ENCODE measurements around the gene MAU2.

MAU2 gene

DNA sequence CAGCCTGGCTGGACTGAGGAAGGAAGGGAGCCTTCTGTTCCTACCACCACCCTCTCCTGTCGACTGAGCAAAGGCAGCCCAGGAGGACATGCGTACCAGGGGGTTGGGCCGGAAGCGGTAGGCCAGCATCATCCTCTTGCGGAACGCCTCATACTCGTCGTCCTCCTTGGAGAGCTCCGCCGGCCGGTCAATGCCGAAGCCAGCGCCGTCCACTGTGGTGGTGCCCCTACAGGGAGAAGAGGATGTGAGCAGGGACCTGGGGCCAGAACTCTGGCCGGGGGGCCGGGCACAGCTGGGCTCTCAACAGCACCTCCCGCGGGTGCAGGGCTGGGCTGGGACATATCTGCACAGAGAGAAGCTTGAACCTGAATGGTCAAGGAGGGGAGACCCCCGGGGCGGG lies 43.8 kb upstream of the MAU2 start:
- ChIA-PET POLR2A (no interaction called here), CTCF (no interaction called here)
- TF ChIP-seq, protein P1, sequence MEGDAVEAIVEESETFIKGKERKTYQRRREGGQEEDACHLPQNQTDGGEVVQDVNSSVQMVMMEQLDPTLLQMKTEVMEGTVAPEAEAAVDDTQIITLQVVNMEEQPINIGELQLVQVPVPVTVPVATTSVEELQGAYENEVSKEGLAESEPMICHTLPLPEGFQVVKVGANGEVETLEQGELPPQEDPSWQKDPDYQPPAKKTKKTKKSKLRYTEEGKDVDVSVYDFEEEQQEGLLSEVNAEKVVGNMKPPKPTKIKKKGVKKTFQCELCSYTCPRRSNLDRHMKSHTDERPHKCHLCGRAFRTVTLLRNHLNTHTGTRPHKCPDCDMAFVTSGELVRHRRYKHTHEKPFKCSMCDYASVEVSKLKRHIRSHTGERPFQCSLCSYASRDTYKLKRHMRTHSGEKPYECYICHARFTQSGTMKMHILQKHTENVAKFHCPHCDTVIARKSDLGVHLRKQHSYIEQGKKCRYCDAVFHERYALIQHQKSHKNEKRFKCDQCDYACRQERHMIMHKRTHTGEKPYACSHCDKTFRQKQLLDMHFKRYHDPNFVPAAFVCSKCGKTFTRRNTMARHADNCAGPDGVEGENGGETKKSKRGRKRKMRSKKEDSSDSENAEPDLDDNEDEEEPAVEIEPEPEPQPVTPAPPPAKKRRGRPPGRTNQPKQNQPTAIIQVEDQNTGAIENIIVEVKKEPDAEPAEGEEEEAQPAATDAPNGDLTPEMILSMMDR (IDR thresholded peaks at IDR 0.05; ENCODE audit: control extremely low read depth, extremely low read depth, low read depth, missing control alignments) = no peak
- DNase-seq (ENCODE audit: extremely low spot score) = no peak

GRCh38 chr19:19278315-19278714 lies 42.3 kb upstream of the MAU2 start:
- ChIA-PET POLR2A (no interaction called here), CTCF (no interaction called here)
- TF ChIP-seq, protein P1 (IDR thresholded peaks at IDR 0.05; ENCODE audit: control extremely low read depth, extremely low read depth, low read depth, missing control alignments) = no peak
- no peak for DNase-seq (ENCODE audit: extremely low spot score)

DNA sequence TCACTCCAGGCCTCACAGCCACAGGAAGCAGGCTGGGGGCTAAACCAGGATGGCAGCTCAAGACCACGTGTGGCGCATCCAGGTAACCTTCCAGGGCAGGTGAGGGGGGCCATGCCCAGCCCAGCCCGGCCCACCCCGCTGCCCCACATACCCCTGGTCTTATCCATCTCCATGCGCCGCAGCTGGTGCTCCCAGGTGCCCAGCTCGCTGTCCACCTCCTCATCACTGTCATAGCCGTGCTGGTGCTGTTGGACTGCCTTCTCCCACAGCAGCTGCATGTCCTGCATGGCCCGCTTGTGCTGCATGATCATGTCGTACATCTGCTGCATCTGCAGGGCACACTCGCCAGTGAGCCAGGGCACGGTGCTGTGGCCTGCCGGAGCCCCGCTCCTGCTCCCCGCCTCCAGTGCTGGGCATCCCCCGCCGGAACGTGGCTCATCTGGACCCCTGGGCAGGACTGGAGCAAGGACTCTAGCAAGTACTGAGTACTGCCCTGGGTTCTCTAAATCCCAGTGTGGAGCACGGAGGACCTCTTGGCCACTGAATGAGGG lies 41.5 kb upstream of the MAU2 start:
- TF ChIP-seq, protein P1 (IDR thresholded peaks at IDR 0.05; ENCODE audit: control extremely low read depth, extremely low read depth, low read depth, missing control alignments) = no peak
- DNase-seq (ENCODE audit: extremely low spot score) = no peak
- ChIA-PET CTCF (no interaction called here), POLR2A (no interaction called here)

GRCh38 chr19:19279853-19280252 lies 40.8 kb upstream of the MAU2 start:
- TF ChIP-seq, protein P1 (IDR thresholded peaks at IDR 0.05; ENCODE audit: control extremely low read depth, extremely low read depth, low read depth, missing control alignments) = no peak
- POLR2A ChIA-PET = no interaction called here
- DNase-seq (ENCODE audit: extremely low spot score) = no peak
- CTCF ChIA-PET = no interaction called here

DNA sequence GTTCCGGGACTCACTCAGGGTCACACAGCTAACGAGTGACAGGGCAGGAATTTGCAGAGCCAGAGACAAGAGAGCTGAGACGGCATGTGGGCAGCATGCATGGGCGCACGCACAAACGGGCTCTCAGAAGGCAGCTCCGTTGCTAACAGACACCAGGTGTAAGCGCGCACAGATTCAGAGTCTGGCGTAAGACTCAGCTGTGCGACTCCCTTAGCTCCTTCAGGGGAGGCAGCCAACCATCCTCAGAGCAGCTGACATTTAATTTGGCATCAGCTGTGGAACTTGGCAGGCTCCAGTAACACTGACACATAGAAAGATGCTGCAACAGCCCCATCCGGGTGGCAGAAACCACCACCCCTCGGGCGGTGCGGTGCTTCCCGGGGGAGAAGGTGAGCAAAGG lies 40.1 kb upstream of the MAU2 start:
- POLR2A ChIA-PET = no interaction called here
- CTCF ChIA-PET = no interaction called here
- no peak for DNase-seq (ENCODE audit: extremely low spot score)
- TF ChIP-seq, protein P1 (IDR thresholded peaks at IDR 0.05; ENCODE audit: control extremely low read depth, extremely low read depth, low read depth, missing control alignments) = no peak

DNA sequence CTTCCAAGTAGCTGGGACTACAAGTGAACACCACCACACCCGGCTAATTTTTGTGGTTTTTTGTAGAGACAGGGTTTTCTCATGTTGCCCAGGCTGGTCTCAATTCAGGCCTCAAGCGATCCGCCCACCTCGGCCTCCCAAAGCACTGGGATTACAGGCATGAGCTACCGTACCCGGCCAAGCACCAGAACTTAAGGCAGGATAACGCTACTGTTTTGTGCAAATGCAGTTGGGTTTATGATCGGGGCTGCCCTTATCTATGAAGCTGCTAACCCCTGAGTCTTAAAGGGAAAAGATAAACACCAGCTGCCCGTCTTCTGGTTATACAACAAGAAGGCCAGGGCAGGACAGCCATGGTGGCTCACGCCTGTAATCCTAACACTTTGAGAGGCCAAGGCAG lies 34.9 kb upstream of the MAU2 start:
- ChIA-PET CTCF (no interaction called here), POLR2A (no interaction called here)
- DNase-seq (ENCODE audit: extremely low spot score) = no peak
- TF ChIP-seq, protein P1 (IDR thresholded peaks at IDR 0.05; ENCODE audit: control extremely low read depth, extremely low read depth, low read depth, missing control alignments) = no peak

- TF ChIP-seq, protein P1 (IDR thresholded peaks at IDR 0.05; ENCODE audit: control extremely low read depth, extremely low read depth, low read depth, missing control alignments) = no peak
- POLR2A ChIA-PET = no interaction called here
- CTCF ChIA-PET = no interaction called here
- no peak for DNase-seq (ENCODE audit: extremely low spot score)
Observed at GRCh38 chr19:19292607-19293006, 28.0 kb upstream of the MAU2 start.
